HG03342 (cell line): ENCODE results near the gene PDE6B.
"Not testable (repeated sequence)": the region's sequence is repeated elsewhere in the genome, so short reads cannot be mapped to it uniquely, and the experiment has no call there.

Source experiments
- ATAC-seq: cut with Tn5 transposase; IDR thresholded peaks from one replicate; pipeline ENCODE4 v1.9.1; 2021; ENCODE audit warnings: mild to moderate bottlenecking, moderate library complexity; ENCODE audit not compliant: unreplicated experiment

PDE6B gene

DNA sequence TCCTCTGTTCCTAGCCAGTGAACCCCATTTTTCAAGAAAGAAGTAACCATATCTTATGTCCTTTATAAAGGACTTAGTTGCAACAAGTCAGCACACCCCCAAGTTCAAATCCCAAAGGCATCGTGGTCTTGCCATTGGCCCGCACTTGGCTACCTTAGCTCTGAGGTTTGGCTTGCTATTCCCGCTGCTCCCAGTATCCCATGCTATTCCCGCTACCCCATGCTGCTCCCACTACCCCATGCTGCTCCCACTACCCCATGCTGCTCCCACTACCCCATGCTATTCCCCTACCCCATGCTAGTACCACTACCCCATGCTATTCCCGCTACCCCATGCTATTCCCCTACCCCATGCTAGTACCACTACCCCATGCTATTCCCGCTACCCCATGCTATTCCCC is 42.8 kb downstream of the PDE6B start:
- not testable (repeated sequence) for ATAC-seq

DNA sequence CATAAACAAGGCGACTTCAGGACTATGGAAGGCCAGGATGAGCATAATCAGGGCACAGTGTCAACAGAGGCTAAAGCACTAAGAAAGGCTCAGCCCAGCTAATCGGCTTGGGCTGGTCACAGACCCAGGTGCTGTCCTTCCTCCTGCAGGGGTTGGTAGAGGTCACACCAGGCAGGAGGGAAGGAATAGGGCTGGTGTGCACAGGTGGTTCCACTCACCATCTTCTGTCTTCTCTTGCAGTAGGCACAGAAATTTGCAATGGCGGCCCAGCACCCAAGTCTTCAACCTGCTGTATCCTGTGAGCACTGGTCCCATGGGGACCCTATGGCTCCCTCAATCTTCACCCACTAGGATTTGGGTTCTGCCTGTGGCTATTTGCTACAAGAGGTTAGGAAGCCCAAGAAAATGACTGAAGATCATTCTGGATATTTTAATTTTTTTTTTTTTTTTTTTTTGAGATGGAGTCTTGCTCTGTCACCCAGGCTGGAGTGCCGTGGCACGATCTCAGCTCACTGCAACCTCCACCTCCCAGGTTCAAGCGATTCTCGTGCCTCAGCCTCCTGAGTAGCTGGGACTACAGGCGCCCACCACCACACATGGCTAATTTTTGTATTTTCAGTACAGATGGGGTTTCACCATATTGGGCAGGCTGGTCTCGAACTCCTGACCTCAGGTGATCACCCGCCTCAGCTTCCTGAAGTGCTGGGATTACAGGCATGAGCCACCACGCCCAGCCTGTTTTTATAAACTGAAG is 44.6 kb downstream of the PDE6B start:
- ATAC-seq = not testable (repeated sequence)

DNA sequence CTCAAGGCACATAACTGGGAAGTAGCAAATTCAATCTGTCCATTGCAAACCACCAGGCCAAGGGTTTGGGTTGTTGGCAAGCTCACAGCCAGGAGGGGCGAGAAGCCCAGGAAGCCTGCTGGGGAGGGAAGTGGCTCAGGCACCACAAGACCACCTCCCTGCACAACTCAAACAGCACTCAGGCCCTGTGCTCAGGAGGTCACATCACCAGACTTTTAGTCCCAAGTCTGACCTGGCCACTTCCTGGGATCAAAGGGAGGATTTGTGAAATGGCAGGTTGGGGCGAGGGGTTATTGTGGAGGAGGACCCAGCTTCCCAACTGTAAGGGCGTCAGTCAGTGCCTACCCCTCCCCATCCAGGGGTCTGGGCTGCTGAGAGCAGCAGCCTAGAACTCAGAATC is 46.4 kb downstream of the PDE6B start:
- no peak for ATAC-seq

DNA sequence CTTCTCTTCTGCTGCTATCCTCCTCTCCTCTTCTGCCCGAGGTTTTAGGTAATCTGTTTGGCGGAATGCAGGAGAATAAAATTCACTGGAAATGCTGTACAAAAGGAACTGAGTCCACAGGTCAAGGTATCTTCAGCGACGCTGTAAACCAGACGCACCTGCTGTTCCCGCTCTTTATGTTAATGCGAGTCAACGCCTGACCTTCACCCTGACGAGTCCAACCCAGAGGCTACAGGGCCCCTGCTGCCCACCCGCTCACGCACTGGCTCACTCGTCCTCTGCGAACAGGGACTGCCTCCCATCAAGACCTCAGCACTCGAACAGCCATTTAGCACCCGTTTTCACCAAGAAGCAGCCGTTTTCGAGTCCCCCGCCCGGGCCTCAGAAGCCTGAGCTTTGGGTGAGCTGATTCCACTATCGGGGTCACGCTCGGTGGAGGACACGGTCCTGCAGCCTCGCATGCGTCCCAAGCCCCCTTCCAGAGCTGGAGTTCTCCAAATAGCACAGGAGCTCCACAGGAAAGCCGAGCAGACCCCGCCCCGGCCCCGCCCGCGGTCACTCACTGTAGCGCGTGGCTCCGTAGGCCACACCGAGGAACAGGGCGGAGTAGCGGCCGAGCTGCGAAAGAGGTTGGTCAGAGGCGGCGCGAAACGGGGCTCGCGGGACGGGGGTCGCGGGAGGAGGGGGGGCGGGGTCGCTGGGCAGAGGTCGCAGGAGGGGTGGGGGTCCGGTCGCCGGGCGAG is 48.1 kb downstream of the PDE6B start:
- ATAC-seq = no peak

DNA sequence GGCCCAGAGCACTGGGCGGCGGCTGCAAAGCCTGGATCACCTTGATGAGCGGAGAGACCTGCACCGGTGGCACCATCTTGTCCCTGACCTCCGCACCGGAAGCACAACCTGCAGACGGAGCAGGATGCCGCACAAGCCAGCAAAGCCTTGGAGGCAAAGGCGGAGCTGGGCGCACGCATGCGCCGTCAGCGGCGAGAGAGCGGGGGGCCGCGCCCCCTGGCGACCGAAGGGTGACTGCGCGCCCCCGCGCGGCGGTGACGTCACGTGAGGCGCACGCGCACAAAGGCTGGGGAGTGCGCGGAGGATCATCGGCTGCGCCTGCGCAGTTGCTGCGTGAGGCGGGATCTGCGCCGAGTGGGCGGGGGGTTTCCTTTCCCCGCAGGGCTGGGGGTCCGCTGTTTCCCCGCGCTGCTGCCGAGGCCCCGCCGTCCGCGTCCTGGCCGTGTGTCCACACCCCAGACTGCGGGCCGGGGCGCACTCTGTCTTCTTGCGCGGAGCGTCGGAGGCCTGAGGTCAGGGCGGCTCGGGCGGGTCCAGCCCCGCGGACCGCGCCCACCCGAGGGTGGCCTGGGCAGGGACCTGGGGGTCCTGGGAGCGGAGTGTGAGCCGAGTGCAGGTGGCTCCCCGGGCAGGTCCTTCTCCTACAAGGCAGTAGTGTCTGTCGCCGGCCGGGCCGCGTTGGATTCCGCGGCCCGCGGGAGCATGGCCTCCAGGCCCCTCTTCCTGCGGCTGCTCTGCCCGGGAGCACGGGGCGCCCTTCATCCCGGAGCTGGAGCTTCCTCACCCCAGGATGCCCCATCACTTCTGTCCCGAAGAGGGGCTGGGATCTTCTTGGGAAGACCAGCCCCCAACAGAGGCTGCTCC is 49.0 kb downstream of the PDE6B start, which contains the start of the genes ATP5ME and MYL5:
Gene ATP5ME (minus strand): TSS at position 105 of the 864 bp plus-strand sequence. CDS start 29 bp downstream, at position 76.
Gene MYL5 (plus strand): TSS at position 371 of the 864 bp plus-strand sequence. CDS start 3,485 bp downstream, outside the sequence.
- peak; percentile 80 for ATAC-seq

DNA sequence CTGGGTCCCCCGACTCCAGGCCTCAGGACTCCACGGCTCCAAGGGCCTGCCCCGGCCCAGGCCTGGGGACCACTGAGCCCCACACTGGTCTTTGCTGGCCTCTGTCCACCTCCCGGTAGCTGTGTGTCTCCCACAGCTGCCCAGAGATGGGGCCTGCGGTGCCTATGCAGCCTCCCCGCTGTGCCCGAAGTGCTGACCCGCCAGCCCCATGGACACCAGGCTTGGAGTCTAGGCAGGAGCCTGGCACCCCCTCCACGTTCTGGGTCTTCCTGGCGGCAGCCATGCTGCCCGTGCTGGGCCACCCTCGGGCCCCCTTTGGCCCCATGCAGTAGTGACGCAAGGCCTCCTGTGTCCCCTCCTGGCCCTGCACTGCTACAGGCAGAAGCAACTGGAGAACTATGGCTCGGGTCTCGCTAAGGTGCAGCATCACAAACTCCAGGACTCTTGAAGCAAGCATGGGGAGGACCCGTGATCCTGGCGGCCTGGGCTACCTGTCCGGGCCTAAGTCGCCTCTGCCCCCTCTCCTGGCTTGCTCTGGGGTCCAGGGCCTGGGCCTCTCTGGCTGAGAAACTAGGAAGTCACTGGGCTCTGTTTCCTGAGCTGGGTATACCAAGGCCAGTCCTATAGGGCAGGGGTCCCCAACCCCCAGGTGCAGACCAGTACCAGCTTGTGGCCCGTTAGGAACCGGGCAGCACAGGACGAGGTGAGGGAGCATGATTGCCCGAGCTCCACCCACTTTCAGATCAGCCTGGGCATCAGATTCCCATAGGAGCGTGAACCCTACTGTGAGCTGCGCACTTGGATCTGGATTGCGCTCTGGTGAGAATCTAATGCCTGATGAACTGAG is 49.9 kb downstream of the PDE6B start:
- ATAC-seq = no peak

DNA sequence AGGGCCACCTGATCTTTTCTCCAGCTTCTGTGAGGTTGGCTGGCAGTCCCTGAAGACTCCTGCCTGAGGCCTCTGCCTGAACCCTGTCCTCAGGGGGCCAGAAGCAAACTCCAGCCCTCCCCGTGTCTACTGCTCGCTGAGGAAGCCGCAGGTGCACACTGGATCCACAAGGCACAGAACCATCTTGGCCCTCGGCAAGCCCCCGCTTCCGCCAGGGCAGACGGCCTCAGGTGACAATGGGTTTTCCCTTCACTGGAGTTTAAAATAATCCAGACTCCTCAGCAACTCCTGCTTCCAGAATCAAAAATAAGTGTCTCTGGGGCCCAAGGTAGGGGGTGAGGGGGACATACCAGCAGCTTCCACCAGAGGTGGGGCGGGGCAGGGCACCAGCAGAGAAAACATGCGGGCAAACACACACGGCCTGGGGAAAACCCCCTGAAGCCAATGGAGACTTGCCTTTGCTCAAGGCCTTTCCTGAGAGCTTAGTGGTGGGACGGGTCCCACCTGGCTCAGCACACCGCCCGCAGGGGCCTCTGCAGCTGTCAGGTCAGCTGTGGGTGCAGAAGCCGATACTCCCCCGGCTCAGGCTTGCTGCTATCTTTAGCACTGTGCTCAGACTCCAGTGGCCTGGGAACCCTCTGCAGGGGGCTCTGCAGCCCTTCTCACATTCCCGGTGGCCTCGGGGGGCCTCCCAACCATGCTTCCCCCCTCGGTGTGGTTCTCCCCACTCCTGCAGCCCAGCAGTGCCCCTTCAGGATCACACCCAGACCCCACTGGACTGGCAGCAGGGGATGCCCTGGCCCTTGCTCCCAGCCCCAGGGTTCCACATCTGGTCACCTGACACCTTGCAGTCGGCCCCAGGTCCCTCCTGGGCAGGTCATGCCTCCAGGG is 50.9 kb downstream of the PDE6B start:
- ATAC-seq = peak; percentile 30

DNA sequence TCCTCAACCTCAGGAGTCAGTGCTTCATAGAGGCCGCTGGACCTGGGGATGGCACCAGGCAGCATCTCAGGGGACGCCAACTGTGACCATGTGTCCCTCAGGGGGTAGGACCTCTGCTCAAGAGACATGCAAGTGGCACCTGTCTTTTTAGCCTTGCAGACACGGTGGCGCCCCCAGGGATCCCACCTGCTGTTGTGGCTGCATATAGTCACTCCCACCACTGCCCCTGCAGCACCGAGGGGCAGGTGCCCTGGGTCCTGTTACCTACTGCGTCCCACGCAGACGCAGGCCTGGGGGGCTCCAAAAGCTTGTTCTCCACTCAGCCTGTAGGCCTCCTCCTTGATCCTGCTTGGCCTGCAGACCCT is 51.5 kb downstream of the PDE6B start:
- no peak for ATAC-seq

DNA sequence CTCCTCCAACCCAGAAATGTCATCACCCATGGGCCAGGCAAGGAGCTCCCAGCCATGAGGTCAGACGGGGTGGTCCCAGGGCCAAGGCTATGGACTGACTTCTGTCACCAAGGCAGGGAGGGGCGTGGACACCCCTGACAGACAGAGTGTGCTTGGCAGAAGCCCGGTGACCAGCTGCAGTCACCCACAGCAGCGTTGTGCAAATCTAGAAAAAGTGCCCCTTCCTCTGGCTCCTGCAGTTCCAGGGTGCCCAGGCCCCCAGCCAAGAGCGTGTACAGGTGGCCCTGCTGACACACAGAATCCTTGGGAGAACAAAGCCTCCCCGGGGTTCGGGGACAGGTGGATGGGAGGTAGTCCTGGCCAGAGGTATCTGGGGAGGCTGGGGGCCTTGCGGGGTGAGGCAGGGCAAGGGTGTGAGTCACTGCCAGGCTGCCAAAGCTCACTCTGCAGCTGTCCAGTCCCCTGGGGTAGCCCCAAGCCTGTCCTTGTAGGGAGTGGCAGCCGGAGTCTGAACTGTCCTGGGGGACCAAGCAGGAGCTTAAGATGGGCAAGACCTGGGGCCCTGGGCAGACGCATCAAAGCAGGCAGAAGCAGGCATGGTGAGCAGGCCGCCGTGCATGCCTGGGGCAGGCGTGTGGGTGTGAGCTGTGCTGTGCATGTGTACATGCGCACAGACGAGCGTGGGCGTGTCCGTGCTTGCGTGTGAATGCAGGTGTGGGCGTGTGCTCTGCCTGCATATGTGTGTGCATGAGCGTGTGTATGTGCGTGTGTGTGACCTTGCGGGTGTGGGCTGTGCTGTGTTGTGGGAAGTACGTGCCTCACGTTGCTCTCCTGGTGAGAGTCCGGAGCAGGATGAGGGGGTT is 52.3 kb downstream of the PDE6B start:
- no peak for ATAC-seq

DNA sequence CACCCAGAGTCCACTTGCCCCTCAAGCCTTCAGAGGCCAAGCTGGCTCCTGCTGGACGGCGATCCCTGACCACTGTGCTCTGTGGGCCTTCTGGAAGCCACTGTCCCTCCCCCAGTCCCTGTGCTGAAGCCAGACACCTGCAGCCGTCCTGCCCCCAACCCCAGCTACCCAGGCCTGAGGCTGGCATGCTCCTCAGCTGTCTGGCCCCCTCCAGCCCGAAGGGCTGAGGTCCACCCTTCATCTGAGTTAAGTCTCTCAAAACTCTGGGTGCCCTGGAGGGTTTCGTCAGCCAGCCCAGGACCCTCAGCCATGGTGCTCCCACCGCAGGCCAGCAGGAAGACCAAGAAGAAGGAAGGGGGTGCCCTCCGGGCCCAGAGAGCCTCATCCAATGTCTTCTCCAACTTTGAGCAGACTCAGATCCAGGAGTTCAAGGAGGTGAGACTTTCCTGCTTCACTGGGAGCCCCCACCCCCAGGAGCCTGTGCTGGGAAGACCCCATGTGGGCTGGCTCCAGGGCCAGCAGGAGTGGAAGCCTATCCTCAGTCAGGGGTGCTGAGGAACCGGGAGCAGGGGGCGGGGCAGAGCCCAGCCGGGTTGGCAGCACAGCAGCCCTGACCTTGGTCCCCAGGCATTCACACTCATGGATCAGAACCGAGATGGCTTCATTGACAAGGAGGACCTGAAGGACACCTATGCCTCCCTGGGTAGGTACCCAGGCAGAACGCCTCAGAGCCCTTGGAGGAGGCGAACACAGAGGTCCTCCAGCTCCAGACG is 53.1 kb downstream of the PDE6B start:
- no peak for ATAC-seq

DNA sequence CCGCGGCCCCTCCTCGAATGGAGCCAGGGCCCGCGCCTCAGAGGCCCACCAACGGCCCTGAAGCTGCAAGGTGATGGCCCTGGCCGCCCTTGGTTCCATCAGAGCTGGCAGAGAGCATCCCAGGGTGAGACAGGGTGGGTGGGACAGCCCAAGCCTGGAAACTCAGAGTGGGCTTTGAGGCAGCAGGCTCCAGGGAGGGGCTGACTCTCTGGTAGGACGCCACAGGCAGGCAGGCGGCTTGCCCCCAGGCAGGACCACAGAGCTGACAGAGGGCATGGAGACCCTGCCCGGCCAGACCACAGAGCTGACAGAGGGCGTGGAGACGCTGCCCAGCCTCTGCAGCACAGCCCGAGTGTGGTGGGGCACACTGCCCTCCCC is 53.7 kb downstream of the PDE6B start:
- ATAC-seq = no peak

DNA sequence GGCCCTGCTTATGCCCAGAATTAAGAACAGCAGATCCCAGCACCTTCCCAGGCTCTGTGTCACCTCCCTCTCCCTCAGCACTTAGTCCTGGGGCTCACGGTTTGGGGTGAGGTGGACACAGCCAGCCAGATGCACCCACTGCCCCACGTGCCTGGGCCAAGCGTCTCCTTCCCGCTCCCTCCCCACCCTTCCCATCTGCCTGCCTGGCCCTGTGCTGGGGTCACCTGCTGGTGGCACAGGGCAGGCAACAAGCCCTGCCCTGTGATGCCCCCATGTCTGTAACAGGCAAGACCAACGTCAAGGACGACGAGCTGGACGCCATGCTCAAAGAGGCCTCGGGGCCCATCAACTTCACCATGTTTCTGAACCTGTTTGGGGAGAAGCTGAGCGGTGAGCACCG is 54.3 kb downstream of the PDE6B start:
- no peak for ATAC-seq

DNA sequence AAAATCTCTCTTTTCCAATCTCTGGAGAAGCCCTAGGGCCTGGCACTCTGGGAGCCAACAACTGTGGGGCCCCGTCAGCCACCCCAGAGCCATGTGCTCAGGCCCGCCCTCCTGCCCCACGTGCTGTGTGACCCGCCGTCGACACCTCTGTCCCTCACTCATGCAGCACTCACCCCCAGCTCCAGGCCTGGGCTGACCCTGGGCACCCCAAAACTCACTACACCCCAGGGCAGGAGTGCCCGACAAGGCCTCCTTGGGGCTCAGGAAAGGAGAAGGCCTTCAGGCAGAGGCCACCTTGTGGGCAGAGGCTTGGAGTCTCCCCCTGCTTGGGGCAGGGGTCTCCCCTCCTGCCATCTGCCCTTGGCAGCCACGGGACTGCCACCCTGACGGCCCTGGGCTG is 54.7 kb downstream of the PDE6B start:
- no peak for ATAC-seq

DNA sequence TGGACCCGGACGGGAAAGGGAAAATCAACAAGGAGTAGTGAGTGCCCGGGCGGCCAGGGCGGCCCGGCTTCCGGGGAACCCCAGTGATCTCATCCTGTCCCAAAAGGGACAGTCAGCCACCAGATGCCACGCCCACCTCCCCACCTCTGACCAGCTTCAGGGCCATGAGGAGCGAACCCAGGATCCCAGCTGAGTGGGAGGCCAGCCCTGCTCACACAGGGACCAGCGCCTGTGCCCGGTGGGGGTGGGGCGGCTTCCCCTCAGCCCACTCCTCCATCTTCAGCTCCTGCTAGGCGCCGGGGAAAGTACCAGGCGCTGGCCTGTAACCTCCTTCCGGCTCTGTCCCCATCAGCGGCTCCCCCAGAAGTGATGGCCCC is 55.2 kb downstream of the PDE6B start:
- peak; percentile 14 for ATAC-seq

DNA sequence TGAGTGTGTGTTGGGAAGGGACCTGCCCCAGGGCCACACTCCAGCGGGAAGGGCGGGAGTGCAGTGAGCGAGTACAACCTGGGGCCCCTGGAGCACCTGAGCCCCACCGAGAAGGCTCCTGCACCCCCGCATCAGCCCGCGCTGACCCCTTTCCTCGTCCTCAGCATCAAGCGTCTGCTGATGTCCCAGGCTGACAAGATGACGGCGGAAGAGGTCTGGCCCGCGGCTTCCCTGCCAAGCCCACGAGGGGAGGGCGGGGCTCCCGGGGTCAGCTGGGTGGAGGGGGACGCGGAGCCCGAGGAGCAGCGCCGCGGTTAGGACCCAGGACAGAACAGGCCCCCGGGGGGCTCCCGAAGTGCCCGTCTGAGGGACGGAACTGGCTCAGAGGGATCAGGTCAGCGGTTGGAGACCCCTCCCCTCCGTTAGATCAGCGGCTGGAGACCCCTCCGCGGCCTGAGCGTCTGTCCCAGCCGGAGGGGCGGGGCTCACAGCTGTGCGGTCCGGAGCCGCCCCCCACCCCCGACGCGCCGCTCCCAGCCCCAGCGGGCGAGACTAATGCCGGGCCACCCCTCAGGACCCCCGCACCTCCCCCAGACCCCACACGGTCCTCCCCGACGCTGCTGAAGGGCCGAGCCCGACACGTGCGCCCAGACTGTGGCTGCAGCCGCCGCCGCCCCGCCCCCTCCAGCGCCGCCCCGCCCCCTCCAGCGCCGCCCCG is 55.7 kb downstream of the PDE6B start:
- peak; percentile 25 for ATAC-seq

DNA sequence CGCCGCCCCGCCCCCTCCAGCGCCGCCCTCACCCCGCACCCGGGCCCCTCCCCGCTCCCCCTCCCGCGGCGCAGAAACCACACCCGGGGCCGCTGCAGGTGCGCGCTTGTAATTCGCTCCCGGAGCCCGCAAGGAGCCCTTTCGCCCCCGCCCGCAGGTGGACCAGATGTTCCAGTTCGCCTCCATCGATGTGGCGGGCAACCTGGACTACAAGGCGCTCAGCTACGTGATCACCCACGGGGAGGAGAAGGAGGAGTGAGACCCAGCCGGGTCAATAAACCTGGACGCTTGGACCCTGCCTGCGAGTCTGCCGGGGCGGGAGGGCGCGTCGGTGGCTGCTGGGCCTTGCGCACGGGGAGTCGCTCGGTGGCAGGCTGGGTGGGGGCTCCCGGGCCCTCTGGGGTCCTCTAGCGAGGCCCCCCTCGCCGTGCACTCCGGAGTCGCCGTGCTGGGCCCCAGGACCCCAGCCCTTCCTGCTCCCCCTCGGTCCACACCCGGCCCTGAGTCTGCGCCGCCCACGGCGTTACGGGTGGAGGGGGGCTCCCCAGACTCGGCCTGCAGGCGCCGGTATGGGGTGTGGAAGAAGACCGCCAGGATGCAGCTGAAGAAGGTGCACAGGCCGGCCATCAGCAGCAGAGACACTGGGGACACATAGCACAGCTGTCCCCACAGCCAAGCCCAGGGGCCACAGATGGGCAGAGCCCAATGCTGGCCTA is 56.5 kb downstream of the PDE6B start:
- no peak for ATAC-seq
